NCI-H1436 treated with DMSO at 0.1 percent for 48 hours (cell line): ENCODE measurements around the gene SLC6A4.

ENCODE experiments used
- DNase-seq: peaks from one replicate; lab custom pipeline; 2025; lab: John Stamatoyannopoulos, UW

SLC6A4 gene

DNA sequence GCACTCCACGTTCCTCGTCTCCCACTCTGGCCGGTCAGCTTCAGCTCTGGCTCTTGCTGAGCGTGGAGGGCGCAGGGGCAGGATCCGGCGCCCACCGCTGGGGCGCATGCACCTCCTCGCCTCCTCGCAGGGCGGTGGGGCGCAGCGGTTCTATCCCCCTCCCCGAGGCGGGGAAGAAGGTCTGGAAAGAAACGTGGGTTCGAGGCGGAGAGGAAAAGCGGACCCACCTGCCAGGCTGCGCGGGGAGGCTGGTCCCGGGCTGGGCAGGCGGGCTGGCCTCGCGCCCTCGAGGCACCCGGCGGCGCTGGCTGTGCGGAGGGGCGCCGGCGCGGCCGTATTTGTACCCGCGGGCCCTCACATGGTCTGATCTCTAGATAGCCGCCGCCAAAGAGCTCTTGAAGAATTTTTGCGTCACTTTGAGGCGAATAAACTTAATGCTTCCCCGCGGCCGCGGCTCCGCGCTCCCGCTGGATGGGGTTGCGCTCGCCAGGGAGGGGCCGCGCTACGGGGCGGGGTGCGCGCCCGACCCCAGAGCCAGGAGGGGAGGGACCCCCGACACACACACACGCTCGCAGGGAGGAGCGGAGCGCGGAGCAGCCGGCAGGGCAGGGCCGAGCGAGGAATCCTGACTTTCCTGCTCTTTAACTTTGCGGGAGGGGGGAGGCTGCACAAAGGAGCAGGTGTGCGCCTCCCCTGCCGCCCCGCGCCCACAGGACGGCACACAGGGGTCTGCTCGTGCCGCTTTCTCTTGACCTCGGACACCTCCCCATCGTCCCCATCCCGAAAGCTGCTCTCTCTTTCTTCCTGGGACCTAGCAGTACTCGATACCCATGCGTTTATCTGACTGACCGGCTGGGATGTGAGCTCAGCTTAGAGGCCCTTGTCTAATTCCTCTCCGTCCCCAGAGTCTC is at the start of gene SLC6A4:
Gene SLC6A4, minus strand, starts transcription at position 312 of the 911 bp plus-strand sequence. CDS start 13,739 bp downstream, outside the sequence.
- no peak for DNase-seq

DNA sequence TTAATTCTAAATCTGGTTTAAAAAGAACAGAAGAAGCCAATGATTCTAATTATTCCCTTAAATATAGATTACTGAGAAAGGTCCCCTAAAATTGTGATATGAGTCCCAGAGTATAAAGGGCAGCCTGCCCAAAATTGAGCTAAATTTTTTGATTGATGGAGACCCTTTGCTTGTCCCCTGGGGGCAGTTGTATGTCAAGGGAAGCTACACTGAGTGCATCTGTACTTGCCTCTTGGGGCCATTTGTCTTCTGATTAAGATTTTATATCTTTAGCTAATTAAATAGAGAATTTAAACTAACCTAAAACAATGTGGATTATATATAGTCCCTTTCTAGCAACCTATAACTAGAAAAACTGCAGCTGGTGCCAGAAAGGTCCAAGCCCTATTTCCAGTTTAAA is 43.7 kb upstream of the SLC6A4 start:
- DNase-seq, result no peak

DNA sequence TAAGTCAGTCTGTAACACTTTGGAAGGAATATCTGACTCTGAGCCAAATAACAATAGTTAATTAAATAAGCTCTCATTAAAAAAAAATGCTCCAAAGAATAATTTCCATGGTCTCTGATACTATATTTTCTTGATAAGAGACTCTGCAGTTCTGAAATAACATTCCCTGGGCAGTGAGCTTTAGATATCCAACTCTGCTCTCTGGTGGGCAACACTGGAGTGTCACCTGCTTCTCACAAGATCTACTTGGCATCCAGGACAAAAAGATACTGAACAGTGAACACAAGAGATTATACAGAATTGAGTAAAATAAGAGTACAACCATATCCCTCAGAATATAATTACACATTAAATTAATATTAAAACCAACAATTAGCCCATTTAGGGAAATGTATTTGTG is 42.5 kb upstream of the SLC6A4 start:
- no peak for DNase-seq

DNA sequence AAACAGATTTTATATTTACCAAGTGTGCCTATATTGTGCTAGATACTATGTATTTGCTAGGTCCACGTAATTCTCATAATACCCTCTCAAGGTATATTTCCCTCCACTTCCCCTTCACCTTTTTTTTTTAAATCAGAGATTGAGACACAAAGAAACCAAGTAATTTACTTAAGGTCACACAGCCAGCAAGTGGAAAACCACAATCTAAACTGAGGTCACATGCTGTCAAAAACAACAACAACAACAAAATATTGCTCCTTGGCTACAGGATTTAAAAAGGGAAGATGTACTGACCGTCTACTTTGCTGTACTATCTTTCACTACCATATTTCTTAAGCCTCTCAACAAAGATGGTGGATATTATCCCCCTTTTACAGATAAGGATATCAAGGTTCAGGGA is 40.4 kb upstream of the SLC6A4 start:
- DNase-seq, result no peak

DNA sequence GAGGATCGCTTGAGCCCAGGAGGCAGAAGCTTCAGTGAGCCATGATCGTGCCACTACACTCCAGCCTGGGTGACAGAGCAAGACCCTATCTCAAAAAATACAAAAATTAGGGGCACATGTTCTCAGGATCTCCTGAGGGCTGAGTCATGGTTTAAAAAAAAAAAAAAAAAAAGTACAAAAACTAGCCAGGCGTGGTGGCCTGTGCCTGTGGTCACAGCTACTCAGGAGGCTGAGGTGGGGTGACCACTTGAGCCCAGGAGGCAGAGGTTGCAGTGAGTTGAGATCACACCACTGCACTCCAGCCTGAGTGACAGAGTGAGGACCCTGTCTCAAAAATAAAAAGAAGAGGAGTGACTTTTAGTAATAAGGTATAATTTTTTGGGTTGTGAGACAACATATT is 39.4 kb upstream of the SLC6A4 start:
- DNase-seq, result no peak

DNA sequence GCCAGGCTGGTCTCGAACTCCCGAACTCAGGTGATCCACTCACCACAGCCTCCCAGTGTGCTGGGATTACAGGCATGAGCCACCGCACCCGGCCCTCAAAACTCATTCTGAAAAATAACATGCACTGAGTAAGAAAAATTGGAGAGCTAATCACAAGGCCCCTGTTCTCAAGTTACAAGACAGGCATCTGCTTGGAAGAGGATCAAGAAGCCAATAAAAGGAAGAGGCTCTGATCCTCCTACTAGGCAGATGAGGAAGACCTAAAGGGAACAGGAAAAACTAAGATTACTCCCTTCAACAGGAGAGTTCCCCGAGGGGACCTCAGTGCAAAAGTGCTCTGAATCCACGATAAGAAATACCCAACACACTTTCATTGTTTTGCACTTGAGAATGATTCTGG is 37.9 kb upstream of the SLC6A4 start:
- no peak for DNase-seq

DNA sequence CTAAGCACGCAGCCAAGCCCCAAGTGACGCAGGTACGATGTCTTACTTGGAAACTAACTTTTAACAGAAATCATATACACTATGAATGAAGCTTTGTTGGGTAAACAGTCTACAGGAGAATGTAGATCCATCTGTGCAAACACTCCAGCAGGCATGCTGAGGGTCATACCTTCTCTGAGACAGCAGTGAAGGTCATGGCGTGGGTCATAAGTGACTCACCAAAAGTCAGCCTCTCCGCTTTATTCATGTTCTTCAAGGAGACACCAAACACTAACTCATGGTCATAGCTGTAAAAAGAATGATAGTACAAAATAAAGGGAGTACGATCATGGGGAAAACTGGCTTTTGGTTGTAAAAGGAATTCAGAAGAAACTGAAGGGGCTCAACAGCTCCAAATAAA is 35.6 kb upstream of the SLC6A4 start:
- DNase-seq, result no peak

DNA sequence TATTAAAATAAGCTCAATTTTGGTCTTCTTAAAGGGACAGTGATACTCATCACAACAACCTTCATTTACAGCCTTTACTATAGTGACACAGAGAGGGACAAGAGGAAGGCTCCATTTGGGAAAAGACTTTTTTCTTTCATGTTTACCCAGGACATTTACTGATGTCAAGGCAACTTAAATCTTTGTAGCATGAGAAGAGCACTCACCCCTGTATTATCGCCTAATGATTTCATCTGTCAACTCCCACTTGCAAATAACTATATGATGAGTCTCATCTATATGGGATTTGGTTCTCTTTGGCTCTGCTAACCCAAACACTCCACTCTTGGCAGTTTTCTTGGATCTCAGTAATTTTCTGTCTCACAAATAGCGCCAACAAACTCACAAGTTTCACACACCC is 32.1 kb upstream of the SLC6A4 start:
- DNase-seq, result no peak

DNA sequence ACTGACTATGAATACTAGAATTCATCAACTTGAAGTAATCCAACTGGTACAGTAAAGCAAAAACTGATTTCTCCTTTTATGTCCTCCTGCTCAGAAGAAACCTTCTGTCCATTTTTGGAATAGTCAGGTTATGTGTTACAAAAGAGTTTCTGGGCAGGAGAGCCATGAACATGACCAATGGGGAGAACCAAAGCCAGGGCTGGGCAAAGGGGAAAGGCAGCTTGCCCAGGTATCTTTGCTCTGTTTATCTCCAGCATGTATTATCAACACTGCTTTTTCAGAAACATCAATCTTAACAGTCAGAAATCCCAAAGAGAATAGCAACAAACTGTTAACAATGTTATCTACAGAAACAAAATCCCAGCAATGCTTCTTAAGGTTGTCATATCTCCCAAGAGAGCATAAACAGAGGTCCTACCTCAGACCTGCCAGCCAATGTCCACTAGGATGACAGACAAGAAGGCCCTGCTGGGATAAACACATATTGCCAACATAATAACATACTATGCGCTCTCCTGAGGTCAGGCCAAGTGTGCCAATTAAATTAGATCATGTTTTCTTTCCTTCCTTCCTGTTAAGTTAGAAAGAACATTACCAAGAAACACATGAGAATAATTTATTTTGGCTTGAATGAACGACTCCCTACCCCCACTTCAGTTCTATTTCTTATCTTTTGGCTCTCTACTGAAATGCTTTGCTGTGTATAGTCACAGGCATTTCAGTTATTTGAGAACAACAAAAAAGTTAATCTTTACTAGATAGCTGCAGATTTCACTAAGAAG is 28.2 kb upstream of the SLC6A4 start:
- DNase-seq, result no peak

DNA sequence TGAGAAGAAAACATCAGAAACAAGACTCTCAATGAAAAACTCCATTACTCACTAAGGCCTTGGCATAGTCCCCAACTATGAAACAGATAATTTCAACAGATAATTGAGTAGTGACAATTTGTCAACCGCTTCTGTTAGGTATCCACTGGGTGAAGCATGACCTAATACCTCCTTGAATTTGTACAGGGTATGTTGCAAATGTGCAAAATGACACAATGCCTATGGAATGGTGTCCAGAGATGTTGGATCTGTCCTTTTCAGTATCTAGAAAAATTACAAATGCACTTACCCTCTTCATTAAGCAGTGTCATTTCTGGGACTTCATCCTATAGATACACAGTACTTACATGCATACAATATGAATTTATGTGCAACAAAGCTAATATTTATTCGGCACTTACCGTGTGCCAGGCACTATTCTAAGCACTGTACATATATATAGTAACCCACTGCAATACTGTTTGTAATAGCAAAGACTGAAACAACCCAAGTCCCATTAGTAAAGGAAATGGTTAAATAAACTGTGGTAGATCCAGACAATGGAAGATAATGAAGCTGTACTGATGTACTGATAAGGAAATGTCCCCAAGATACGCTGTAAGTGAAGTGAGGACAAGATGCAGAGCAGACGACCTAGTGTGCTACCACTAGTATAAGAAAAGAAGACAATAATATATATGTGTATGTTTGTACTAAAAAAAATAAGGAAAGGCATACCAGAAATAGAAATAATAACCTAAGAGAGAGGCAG is 21.4 kb upstream of the SLC6A4 start:
- no peak for DNase-seq

DNA sequence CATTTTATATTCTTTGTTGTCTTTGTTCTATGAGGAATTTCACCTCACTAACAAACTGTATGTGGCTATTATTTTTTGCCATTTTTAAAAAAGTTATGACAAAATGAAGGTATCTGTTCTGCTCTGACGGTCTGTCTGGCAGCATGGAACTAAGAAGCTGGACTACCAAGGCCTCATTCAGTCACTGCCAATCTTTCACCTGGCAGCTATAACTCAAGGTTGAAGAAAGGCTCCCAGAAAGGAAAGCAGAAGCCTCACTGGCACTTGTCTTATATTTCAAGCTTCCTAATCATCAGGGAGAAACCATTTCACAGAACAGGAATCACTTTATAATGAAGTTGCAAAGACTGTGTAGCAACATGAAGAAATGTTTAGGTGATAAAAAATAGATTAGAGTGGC is 18.7 kb upstream of the SLC6A4 start:
- DNase-seq, result no peak

DNA sequence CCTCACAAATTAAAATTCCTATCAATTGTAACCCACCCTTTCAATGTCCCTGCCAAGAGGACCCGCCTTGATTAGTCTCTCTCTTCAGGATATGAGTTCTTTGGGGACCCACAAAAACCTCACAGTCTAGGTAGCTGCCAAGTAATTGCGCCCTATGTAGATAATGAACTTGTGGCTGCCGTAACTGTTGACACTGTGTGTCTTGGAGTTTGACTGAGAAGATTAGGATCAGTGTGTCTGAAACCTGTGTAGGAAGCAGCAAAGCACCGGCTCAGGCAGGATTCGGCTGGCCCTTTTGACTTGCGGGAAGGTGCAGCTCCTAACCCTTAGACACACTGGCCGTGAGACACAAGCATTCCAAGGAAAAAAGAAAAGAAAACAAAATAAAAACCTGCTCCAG is 17.8 kb upstream of the SLC6A4 start:
- no peak for DNase-seq

DNA sequence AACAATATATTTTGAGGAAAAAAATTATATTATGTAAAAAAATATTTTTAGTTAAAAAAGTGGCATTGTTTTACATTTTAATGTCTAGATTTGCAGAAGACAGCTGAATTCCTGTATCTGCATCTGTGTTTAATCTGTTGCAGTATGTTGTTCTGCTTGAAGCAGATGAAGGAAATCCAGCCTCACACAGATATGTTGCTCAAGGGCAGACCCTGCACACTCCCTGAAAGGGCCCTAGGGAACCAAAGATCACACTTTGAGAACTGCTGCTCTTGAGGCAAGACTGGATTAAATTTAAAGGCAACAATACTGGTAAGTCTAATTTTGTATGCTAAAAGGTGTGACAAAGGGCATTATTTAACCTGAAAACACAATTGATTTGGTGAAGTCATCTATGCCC is 16.4 kb upstream of the SLC6A4 start:
- no peak for DNase-seq

DNA sequence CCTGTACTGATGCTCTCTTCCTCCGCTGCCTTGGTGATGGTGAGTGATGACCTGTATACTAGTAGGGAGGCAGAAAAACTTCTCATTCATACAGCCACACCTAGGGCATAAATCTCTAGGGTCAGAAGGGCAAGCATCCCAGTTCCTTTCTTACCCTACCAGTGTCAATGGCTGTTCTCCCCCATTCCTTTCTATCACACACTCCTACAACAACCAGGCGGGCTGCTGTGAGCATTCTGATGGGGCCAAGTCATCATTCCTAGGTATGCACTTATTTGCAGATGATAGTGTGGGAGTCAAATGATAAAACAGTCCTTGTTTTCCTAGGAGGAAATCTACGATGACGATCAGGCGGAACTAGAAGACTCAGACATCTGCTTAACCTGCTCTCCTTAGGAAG is 14.0 kb upstream of the SLC6A4 start:
- no peak for DNase-seq

DNA sequence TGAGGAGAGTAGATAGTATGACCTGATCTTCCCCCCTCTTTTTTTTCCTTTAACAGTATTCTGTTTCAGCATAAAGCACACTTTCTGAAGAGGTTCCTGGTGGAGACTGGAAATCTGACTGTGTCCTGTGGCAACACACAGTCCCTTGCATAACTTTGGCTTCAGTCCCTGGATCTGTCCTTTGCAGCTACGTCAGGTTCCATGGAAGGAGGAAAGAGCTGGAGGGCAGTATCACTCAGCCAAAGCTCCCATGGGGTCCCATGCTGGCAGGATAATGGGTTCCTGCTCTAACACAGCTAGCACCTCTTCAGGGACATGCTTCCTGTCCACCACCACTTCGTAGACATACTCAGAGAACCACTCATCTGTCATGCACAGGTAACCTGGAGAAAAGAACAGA is 13.3 kb upstream of the SLC6A4 start:
- no peak for DNase-seq

DNA sequence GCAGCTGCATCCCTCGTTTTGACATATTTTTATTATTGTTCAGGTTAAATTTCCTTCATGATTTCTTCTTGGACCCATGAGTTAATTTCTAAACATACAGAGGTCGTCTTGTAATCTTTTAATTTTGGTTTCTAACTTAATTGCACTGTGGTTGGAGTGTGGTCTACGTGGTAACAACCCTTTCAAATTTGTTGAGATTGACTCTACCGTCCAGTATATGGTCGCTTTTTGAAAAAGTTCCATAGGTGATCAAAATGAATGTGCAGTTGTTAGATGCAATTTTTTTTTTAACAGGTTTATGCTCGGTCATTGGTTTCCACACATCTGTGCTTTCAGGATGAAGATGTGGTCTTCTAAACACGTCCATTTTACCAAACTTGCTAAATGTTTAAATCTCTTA is 11.0 kb upstream of the SLC6A4 start:
- no peak for DNase-seq

DNA sequence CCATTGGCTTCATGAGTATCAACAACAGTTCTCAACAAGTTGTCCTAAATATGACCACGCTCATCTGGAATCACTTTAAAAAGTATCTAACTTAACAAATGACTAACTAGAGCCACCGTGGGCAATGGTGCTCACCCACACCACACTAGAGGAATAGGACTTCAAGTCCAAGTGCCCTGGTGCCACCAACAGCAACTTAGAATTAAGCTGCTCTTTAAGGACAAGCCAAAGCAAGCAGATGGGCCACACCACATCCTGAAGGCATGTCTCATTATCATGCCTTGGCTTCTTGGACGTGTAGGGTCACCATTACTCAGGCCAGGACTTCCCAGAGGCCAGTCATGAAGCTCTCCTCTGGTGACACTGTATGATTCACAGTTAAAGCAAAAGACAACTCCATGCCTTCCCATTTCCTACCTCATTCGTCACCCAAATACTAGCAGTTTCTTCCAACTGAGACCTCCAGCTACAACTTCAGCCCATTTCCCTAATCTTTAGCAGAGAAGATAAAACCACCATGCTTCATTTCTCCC is 9.4 kb upstream of the SLC6A4 start:
- DNase-seq, result no peak

DNA sequence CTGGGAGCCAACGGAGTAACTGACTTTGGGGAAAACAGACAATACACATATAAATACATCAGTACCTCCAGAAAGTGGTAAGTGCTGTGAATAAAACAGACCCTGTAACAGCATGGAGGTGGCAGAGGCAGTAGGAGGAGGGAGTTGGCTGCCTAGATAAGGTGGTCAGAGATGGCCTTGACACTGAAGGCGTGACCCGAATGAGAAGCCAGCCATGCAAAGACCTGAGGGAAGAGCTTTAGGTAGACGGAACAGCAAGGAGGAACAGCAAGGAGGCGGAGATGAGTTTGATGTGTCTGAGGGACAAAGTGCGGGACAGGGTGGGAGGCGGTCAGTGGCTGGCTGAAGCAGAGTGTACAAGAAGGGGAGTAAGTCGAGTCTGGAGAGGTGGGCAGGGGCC is 8.1 kb upstream of the SLC6A4 start:
- no peak for DNase-seq

DNA sequence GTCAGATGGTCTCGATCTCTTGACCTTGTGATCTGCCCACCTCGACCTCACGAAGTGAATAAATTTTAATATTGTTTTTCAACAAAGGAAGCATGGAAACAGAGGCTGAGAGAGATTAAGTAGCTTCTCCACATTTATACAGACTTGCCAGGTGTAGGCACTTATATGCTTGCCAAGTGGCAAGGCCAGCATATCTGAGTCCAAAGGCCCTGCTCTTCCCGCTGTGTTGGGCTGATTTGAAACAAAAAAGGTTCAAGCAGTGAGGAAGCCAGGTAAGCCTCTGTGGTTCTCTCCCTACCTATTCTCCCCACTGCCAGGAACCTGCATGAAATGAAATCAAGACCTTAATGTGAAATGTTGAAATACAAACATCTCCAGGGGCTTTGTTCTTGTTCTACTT is 7.5 kb upstream of the SLC6A4 start:
- no peak for DNase-seq

DNA sequence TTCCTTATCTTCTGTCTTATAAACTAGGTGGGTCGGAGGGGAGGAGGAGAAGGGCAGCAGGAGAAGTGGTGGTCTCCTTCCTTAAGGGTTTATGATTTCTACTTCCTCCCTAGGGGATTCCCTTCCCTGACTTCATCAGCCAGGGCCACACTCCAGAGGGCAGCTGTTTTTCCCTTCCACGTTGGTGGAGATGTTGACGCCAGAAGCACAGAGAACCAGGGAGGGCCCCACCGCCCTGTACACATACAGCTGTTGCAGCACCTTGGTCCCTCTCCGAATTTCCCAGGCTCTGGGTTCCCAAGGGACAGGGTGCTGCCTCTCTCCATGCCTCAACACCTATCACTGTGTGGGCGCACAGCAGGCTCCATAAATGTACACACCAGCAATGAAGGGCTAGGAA is 5.6 kb upstream of the SLC6A4 start:
- DNase-seq, result no peak

DNA sequence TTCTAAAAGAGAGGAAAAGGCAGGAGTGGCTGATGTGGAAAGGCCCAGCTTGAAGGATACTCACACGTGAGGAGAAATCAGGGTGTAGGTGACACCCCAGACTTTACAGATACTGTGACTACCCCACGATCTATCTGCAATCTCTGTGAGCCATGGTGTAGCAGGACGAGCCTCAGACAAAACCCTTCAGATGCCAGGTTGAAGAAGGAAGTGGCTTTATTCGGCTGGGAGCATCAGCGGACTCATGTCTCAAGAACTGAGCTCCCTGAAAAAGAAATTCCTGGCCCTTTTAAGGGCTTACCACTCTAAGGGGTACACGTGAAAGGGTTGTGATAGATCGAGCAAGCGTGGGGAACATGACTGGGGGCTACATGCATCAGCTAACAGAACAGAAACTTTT is 4.7 kb upstream of the SLC6A4 start:
- DNase-seq, result no peak

DNA sequence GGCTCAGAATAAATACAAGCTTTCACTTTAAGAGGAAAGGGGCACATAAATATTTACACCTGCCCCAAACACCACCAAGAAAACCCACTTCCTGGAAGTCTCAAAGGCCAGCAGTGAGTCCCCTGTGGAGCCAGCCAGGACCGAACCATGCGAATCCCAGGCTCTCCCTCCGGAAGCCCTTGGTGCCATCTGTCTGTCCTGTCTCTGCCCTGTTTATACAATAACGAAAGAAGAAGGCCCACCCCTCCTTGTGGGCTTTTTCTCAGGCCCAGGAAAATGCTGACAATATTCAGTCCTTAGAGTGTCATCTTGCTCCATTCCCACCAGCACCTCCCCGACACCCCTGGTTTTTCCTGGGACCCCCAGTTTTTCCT is 3.6 kb upstream of the SLC6A4 start:
- no peak for DNase-seq
